Heart right ventricle (tissue), 16 donors: Measurements from ENCODE around the gene IL6R. TPM values are rescaled to one million over a fixed set of nuclear protein-coding genes. Genes with fewer than 3 reads are reported as not detected.

ENCODE experiments used
- ATAC-seq, 8 donors: fragments of 200-7000 bp; cut with Tn5 transposase; one replicate each; pipeline ENCODE4 v1.9.1; 2020; ENCODE audit warnings: mild to moderate bottlenecking in 8 of 8, moderate library complexity in 8 of 8, moderate number of reproducible peaks in 1 of 8
- DNase-seq, 2 donors: peaks; one replicate each; pipeline ENCODE4 v3.0.0-alpha.2; 2020
- H3K27ac ChIP-seq, 10 donors: fragments of 200-600 bp; sonication (generic) in 2 of 10; one replicate each; pipeline versions ENCODE4 v1.5.0 to v1.8.0; 2020 to 2022; ENCODE audit warnings: mild to moderate bottlenecking in 3 of 10
- H3K27me3 ChIP-seq, 7 donors: fragments of 200-600 bp; one replicate each; pipeline ENCODE4 v1.8.0; 2021 to 2022; ENCODE audit warnings: mild to moderate bottlenecking in 2 of 7
- H3K36me3 ChIP-seq, 9 donors: fragments of 200-600 bp; sonication (generic) in 1 of 9; one replicate each; pipeline versions ENCODE4 v1.5.0 to v1.8.0; 2020 to 2022; ENCODE audit warnings: mild to moderate bottlenecking in 2 of 9
- H3K4me1 ChIP-seq, 9 donors: fragments of 200-600 bp; sonication (generic) in 1 of 9; one replicate each; pipeline versions ENCODE4 v1.5.0 to v1.8.0; 2020 to 2022; ENCODE audit warnings: mild to moderate bottlenecking in 4 of 9
- H3K4me3 ChIP-seq, 10 donors: fragments of 200-600 bp; sonication (generic) in 2 of 10; one replicate each; pipeline versions ENCODE4 v1.5.0 to v1.8.0; 2020 to 2022; ENCODE audit warnings: mild to moderate bottlenecking in 7 of 10, moderate library complexity in 2 of 10
- H3K9me3 ChIP-seq, 11 donors: fragments of 200-600 bp in 10 of 11; sonication (generic) in 2 of 11; one replicate each; pipeline versions ENCODE4 v1.5.0 to v1.8.0; 2013 to 2022; ENCODE audit warnings: mild to moderate bottlenecking in 2 of 11, control low read depth in 1 of 11, moderate library complexity in 1 of 11
- WGBS, 2 donors: extraction: QIAGEN DNeasy Blood & Tissue Kit; methylation state at CpG; one replicate each; pipeline ENCODE4 v1.1.7; 2013; ENCODE audit warnings: inconsistent platforms in 1 of 2; 5-methylcytosine and 5-hydroxymethylcytosine counted together
- intact Hi-C, 10 donors: fragments of 100-400 bp; cut with DNase I; formaldehyde crosslinking; loops; one replicate each; pipeline versions ENCODE4 v1.11.1 to v1.14.2; 2022
- polyA plus RNA-seq, 2 donors: library from polyadenylated mRNA; stranded (reverse); fragments of 200-250 nt; gene quantifications; one replicate each; pipeline ENCODE4 v1.2.3, GENCODE V29; 2013
- total RNA-seq, 10 donors: library from RNA; stranded (reverse); fragmentation: NEBNext Ultra II Directional in 3 of 10; extraction: Animal tissue kit (Norgen Biotek cat#: 25700) in 3 of 10; gene quantifications; one replicate each; pipeline versions ENCODE4 v1.2.1 to v1.2.4, GENCODE V29; 2021 to 2023
- TF ChIP-seq, protein P1 (sequence below), 9 donors: fragments of 200-600 bp; sonication (generic) in 2 of 9; IDR thresholded peaks; one replicate each; pipeline versions ENCODE4 v1.5.0 to v1.8.0; 2021 to 2022; ENCODE audit warnings: antibody characterized with exemption in 9 of 9, mild to moderate bottlenecking in 5 of 9, moderate library complexity in 1 of 9
- donor health status: Arrhythmogenic right ventricular cardiomyopathy.
- donor health status: ischemic (EF 13 %, LVEDD 7.1; RV severe dilation, severe dysfunction).
- donor health status: healthy with polysubstance abuse.
- donor health status: DM: no; HTN: yes; CAD: no.
- donor health status: DM: no; HTN: no; CAD: no.
- donor health status: ischemic (EF 25% LVEDD 6.9; RV normal size, moderate dysfunction).
- donor health status: ischemic (EF 25% LVEDD 5.7; RV mildly dilated, moderate dysfunction).
- donor health status: healthy.
- donor health status: DM: yes; HTN: yes; CAD: no.
- donor health status: Ischemic cardiomyopathy.
- donor health status: ischemic (EF 35%, LVEDD 5.7; RV mildly dilated, moderate dysfunction).
- donor health status: nonischemic (EF 11% LVEDD 7.7; RV severe dilation, severe dysfunction).
- donor health status: DM: yes; HTN: yes; CAD: no.
- donor health status: PGD.
- donor health status: ischemic (EF 29% LVEDD 5.4; RV normal size, mild dysfunction).
- donor health status: nonischemic (EF 23%, LVEDD 6.1; RV moderate dilation, normal function).

IL6R gene
- total and polyA plus RNA-seq, 12 donors = 2.9 to 16.2 (median 9.3) TPM

DNA sequence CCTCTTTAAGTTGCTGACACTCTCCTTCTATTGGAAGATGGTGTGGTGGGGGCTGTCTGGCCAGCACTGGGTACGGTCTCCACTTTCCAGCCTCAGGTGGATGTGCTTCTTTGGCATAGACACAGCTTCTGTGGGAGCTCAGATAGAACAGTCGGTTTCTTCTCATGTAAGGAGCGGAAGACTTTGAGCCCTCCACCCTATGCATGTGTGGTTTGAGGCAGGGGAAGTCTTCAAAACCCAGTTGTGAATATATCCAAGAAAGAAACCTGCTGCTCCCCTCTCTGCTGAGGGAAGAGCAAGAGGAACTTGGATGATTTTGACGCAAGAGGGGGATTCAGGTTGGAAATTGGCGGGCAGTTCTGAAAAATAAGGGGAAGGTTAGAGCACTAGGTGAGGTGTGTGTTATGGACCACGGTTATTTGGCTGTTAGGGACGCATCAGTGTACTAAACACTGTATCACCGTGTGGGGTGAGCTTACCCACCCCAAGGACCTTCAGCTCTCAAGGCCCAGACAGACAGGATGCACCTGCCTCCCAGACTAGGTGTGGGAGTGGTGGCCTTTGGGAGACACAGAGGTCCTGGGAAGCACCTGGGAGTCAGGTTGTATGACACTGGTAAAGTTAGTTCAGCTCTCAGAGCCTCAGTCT, 36.2 kb downstream of the IL6R start:
- TF ChIP-seq, protein P1, sequence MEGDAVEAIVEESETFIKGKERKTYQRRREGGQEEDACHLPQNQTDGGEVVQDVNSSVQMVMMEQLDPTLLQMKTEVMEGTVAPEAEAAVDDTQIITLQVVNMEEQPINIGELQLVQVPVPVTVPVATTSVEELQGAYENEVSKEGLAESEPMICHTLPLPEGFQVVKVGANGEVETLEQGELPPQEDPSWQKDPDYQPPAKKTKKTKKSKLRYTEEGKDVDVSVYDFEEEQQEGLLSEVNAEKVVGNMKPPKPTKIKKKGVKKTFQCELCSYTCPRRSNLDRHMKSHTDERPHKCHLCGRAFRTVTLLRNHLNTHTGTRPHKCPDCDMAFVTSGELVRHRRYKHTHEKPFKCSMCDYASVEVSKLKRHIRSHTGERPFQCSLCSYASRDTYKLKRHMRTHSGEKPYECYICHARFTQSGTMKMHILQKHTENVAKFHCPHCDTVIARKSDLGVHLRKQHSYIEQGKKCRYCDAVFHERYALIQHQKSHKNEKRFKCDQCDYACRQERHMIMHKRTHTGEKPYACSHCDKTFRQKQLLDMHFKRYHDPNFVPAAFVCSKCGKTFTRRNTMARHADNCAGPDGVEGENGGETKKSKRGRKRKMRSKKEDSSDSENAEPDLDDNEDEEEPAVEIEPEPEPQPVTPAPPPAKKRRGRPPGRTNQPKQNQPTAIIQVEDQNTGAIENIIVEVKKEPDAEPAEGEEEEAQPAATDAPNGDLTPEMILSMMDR (IDR thresholded peaks at IDR 0.05) = no peak
- ATAC-seq (no peak), DNase-seq (no peak)
- H3K36me3 ChIP-seq = peaks cover 0 to 73% (median 0%) of the 10 kb centered on the region in 9 donors
- WGBS, 2 donors = 85 to 91% methylated on average over 8 of the region's 8 CpGs
- intact Hi-C loops = loop anchor here in 3 of 10 donors (5.0 to 10.0 kb wide), 2 partner anchors 34 to 97 kb away; partner anchors contain the start of gene IL6R (in 2 of the 3)
- H3K4me3 ChIP-seq = no peak overlapping the region
- peak overlapping the region in 1 of 10 donors; percentile 7 for H3K27ac ChIP-seq
- H3K4me1 ChIP-seq = peaks cover 0 to 39% (median 0%) of the 10 kb centered on the region in 9 donors
- no peaks in the 10 kb centered on the region for H3K27me3 ChIP-seq
- H3K9me3 ChIP-seq = no peaks in the 10 kb centered on the region

DNA sequence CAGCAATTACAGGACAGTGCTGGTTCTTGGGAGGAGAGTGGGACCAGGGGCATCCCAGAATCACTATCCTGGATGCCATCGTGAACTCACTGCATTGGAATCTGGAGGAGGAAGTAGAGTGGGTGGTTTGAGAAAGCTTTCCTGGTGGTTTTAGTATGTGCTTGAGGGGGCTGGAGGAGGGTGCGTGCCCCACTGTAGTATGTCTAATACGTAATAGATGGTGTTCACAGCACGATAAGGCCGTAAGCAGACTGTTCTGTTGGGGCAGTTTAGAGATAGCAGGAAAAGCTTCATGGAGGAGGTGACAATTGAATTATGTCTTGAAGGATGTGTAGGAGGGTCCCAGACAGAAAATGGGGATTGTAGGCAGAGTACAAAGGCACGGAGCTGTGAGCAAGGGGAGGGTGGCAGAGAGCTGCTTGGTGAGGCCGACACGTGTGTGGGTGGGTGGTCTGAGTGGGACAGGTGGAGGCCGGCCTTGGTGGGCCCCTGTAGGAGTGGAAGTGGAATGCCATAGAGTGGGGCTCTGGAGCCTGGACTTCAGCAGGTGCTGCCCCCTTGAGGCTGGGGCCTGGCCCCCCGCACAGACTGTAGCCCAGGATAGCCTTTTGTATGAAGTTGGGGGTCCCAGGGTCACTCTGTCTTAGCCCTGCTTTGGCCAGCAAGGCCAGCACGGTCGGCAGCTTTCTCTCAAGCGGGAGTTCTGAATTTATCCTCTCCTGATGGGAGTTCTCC, 37.0 kb downstream of the IL6R start:
- WGBS, 2 donors = 88 to 91% methylated on average over 13 of the region's 13 CpGs
- Histone ChIP-seq H3K9me3 (no peaks in the 10 kb centered on the region), H3K36me3 (peaks cover 0 to 72% (median 0%) of the 10 kb centered on the region in 9 donors), H3K27me3 (no peaks in the 10 kb centered on the region), H3K4me3 (no peak overlapping the region), H3K4me1 (peaks cover 0 to 39% (median 0%) of the 10 kb centered on the region in 9 donors), H3K27ac (peak overlapping the region in 1 of 10 donors; percentile 7)
- ATAC-seq (peak in 5 of 8 donors; percentile 45 to 69 (median 52)), DNase-seq (no peak)
- intact Hi-C loops = loop anchor here in 3 of 10 donors (2.0 to 10.0 kb wide), 3 partner anchors 35 to 97 kb away; partner anchors contain the start of gene IL6R (in 3 of the 3)
- TF ChIP-seq, protein P1 (IDR thresholded peaks at IDR 0.05) = peak in 8 of 9 donors; percentile 21 to 54 (median 42)

DNA sequence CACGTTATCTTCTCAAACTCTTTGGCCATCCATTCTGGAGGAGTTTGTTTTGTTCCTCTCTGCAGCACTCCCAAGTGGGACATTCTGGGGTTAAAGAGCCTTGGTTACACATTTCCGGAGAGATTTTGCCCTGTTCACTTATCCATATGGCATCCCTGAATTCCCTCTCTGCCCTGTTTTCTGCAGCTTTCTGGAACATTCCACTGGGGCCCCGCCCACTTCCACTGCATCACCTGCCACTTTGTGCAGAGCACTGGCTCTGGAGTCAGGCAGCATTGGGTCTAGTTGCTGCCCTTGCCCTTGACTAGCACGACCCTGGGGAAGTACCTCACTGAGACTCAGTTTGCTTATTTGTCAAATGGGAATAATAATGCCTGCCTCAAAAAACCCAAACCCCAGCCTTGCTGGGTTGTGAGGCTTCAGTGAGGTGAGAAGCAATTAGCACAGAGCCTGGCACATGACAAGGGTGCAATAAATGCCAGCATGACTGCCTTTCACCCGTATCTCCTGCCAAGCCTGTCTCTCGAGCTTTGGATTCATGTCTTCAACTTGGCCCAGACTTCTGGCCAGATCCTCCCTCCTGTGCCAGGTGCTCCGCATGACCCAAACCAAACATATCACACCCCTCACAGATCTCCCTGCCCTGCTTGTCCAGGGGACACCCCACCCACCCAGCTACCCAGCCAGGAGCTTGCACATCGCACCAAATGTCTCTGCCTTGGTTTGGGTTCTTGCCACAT, 38.3 kb downstream of the IL6R start:
- H3K36me3 ChIP-seq = peaks cover 0 to 70% (median 0%) of the 10 kb centered on the region in 9 donors
- H3K4me3 ChIP-seq = no peak overlapping the region
- WGBS, 2 donors = 70 to 71% methylated on average over 8 of the region's 8 CpGs
- no peaks in the 10 kb centered on the region for H3K27me3 ChIP-seq
- TF ChIP-seq, protein P1 (IDR thresholded peaks at IDR 0.05) = no peak
- DNase-seq (no peak), ATAC-seq (no peak)
- intact Hi-C loops = loop anchor here in 3 of 10 donors (2.0 to 10.0 kb wide), 3 partner anchors 36 to 99 kb away; partner anchors contain the start of gene IL6R (in 3 of the 3)
- no peak overlapping the region for H3K27ac ChIP-seq
- peaks cover 0 to 30% (median 0%) of the 10 kb centered on the region in 9 donors for H3K4me1 ChIP-seq
- H3K9me3 ChIP-seq = no peaks in the 10 kb centered on the region

DNA sequence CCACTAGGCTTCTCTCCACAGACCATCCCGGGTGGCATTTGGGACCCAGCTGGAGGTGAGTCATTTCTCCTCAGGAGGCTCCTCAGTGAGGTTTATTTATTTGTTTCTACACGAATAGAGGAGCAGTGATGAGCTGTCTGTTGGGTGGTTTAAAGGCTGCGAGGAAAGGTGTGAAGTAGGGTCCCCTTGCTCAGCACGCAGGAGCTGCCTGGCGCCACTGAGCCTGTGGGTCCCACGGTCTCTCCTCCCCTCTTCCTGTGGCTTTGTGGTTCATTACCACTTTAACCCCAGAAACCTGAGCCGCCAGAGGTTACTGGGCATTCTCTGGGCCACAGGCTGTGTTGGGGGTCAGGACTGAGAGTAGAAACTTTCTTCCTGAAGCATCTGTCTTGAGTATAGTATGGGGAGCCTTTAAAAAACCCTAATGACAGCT, 39.9 kb downstream of the IL6R start:
- TF ChIP-seq, protein P1 (IDR thresholded peaks at IDR 0.05) = no peak
- Histone ChIP-seq H3K9me3 (no peaks in the 10 kb centered on the region), H3K4me1 (peaks cover 0 to 16% (median 0%) of the 10 kb centered on the region in 9 donors), H3K27ac (no peak overlapping the region), H3K4me3 (no peak overlapping the region), H3K36me3 (peaks cover 0 to 75% (median 0%) of the 10 kb centered on the region in 9 donors), H3K27me3 (no peaks in the 10 kb centered on the region)
- ATAC-seq (no peak), DNase-seq (no peak)
- intact Hi-C loops = loop anchor here in 2 of 10 donors (5.0 to 10.0 kb wide), 2 partner anchors 38 to 100 kb away; partner anchors contain the start of gene IL6R (in 1 of the 2)
- 81 to 87% methylated on average over 7 of the region's 7 CpGs for WGBS, 2 donors
